ENCODE data around the gene ATP6V1B1. TPM values are rescaled to one million over a fixed set of nuclear protein-coding genes. Genes with fewer than 3 reads are reported as not detected.
"Not testable (repeated sequence)": the region's sequence is repeated elsewhere in the genome, so short reads cannot be mapped to it uniquely, and the experiment has no call there.

The ATP6V1B1 gene
- total RNA-seq, 1 donor from 2014 or later = not detected

DNA sequence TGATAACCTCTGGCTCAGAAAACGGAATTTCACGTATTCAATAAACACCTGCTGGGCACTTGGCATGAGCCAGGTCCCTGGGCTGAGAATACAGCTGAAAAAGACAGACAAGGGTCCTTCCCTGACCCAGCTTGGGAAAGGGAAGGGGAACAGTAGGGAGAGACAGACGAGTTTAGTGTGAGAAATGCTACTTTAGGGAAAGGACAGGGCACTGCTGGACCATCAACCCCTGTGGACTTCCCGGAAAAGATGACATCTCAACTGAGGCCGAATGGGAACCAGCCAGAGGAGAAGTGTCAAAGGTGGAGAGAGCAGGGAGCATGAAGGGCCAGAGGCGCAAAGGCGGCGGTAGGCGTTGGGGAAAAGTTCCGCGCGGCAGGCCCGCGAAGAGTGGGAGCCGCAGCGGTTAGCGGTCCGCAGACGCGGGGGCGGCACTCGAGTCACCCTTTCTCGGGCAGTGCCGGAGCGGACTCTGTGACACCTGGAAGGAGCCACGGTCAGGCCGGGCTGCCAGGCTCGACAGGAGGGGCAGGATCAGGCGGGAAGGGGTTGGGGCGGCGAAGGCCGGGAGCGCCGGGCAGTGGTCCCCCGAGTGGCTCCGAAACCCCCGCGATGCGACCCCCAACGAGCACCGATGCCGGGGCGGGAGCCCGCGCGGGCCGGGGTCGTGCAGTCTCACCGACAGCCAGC, 58.5 kb downstream of the ATP6V1B1 start:
- H3K27ac ChIP-seq = peak overlapping the region; percentile 88
- H3K4me1 ChIP-seq = peaks cover 26% of the 10 kb centered on the region
- peak overlapping the region; percentile 99 for H3K4me3 ChIP-seq
- peak in 1 of 2 donors; percentile 80 for DNase-seq (ENCODE audit: extremely low spot score in 2 of 2)
- TF ChIP-seq POLR2AphosphoS5 (IDR thresholded peaks at IDR 0.05; ENCODE audit: insufficient read depth in 1 of 2, low read depth in 1 of 2) = peak in 1 of 2 donors; percentile 27
- no peak for TF ChIP-seq POLR2A (IDR thresholded peaks at IDR 0.05)
- TF ChIP-seq, protein P1, sequence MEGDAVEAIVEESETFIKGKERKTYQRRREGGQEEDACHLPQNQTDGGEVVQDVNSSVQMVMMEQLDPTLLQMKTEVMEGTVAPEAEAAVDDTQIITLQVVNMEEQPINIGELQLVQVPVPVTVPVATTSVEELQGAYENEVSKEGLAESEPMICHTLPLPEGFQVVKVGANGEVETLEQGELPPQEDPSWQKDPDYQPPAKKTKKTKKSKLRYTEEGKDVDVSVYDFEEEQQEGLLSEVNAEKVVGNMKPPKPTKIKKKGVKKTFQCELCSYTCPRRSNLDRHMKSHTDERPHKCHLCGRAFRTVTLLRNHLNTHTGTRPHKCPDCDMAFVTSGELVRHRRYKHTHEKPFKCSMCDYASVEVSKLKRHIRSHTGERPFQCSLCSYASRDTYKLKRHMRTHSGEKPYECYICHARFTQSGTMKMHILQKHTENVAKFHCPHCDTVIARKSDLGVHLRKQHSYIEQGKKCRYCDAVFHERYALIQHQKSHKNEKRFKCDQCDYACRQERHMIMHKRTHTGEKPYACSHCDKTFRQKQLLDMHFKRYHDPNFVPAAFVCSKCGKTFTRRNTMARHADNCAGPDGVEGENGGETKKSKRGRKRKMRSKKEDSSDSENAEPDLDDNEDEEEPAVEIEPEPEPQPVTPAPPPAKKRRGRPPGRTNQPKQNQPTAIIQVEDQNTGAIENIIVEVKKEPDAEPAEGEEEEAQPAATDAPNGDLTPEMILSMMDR (IDR thresholded peaks at IDR 0.05) = no peak
- H3K36me3 ChIP-seq = peaks cover 0 to 11% of the 10 kb centered on the region in 2 donors
- H3K9me3 ChIP-seq = no peaks in the 10 kb centered on the region
- H3K27me3 ChIP-seq = no peaks in the 10 kb centered on the region
- intact Hi-C loops (cut with DNase I) = no loop called here

GRCh38 chr2:70994699-70995425, 59.2 kb downstream of the ATP6V1B1 start, which contains the start of gene TEX261:
TSS of gene TEX261 (minus strand) at chr2:70994873. CDS start at chr2:70994757, 116 bp downstream.
- peak within 1 kb of the TSS; percentile 99 for H3K4me3 ChIP-seq
- H3K36me3 ChIP-seq = peaks cover 0 to 4% of the 10 kb centered on the region in 2 donors
- peak in 1 of 2 donors; percentile 36 for TF ChIP-seq POLR2A (IDR thresholded peaks at IDR 0.05)
- TF ChIP-seq POLR2AphosphoS5 (IDR thresholded peaks at IDR 0.05; ENCODE audit: insufficient read depth in 1 of 2, low read depth in 1 of 2) = peak in 1 of 2 donors; percentile 50
- TF ChIP-seq, protein P1 (IDR thresholded peaks at IDR 0.05) = peak in 2 of 3 experiments; percentile 39 to 44
- no peaks in the 10 kb centered on the region for H3K9me3 ChIP-seq
- DNase-seq (ENCODE audit: extremely low spot score in 2 of 2) = peak; percentile 87 to 93
- H3K4me1 ChIP-seq = peaks cover 26% of the 10 kb centered on the region
- intact Hi-C loops (cut with DNase I) = no loop called here
- peak within 1 kb of the TSS; percentile 88 for H3K27ac ChIP-seq
- no peaks in the 10 kb centered on the region for H3K27me3 ChIP-seq

GRCh38 chr2:70995426-70995729, 59.7 kb downstream of the ATP6V1B1 start:
- Histone ChIP-seq H3K27ac (peak overlapping the region; percentile 88), H3K36me3 (no peaks in the 10 kb centered on the region), H3K9me3 (no peaks in the 10 kb centered on the region), H3K4me1 (peaks cover 26% of the 10 kb centered on the region), H3K4me3 (peak overlapping the region; percentile 99), H3K27me3 (no peaks in the 10 kb centered on the region)
- peak in 1 of 2 donors; percentile 85 for DNase-seq (ENCODE audit: extremely low spot score in 2 of 2)
- intact Hi-C loops (cut with DNase I) = no loop called here
- TF ChIP-seq, protein P1 (IDR thresholded peaks at IDR 0.05) = peak in 1 of 3 experiments; percentile 12
- no peak for TF ChIP-seq POLR2AphosphoS5 (IDR thresholded peaks at IDR 0.05; ENCODE audit: insufficient read depth in 1 of 2, low read depth in 1 of 2)
- no peak for TF ChIP-seq POLR2A (IDR thresholded peaks at IDR 0.05)

GRCh38 chr2:70998885-70999284, 63.2 kb downstream of the ATP6V1B1 start:
- DNase-seq (ENCODE audit: extremely low spot score in 2 of 2); H3K36me3 ChIP-seq; H3K4me3 ChIP-seq; intact Hi-C loops (cut with DNase I); H3K27me3 ChIP-seq; H3K27ac ChIP-seq; H3K9me3 ChIP-seq: not testable (repeated sequence)
- peaks cover 20% of the 10 kb centered on the region for H3K4me1 ChIP-seq

- no peak for TF ChIP-seq POLR2A (IDR thresholded peaks at IDR 0.05)
- TF ChIP-seq, protein P1 (IDR thresholded peaks at IDR 0.05) = no peak
- TF ChIP-seq POLR2AphosphoS5 (IDR thresholded peaks at IDR 0.05; ENCODE audit: insufficient read depth in 1 of 2, low read depth in 1 of 2) = no peak
- H3K27me3 ChIP-seq = no peaks in the 10 kb centered on the region
- no peaks in the 10 kb centered on the region for H3K9me3 ChIP-seq
- intact Hi-C loops (cut with DNase I) = no loop called here
- H3K4me3 ChIP-seq = no peak overlapping the region
- no peaks in the 10 kb centered on the region for H3K36me3 ChIP-seq
- H3K27ac ChIP-seq = no peak overlapping the region
- DNase-seq (ENCODE audit: extremely low spot score in 2 of 2) = no peak
- peaks cover 17% of the 10 kb centered on the region for H3K4me1 ChIP-seq
Measured at GRCh38 chr2:70999362-70999761, 63.7 kb downstream of the ATP6V1B1 start.

- not testable (repeated sequence) for H3K4me3 ChIP-seq; H3K27me3 ChIP-seq; H3K9me3 ChIP-seq; H3K36me3 ChIP-seq; DNase-seq (ENCODE audit: extremely low spot score in 2 of 2); H3K27ac ChIP-seq
- H3K4me1 ChIP-seq = peaks cover 17% of the 10 kb centered on the region
- intact Hi-C loops (cut with DNase I) = loop anchor here (5.0 kb wide), 1 partner anchor 33 kb away; no protein-coding TSS in a partner anchor
Measured at GRCh38 chr2:70999931-71000330, 64.2 kb downstream of the ATP6V1B1 start.
